HCT116 (cell line): ENCODE data around the gene OLFML2B. TPM values are rescaled to one million over a fixed set of nuclear protein-coding genes. Genes with fewer than 3 reads are reported as not detected.
"Not testable (repeated sequence)": the region's sequence is repeated elsewhere in the genome, so short reads cannot be mapped to it uniquely, and the experiment has no call there.

ENCODE experiments used
- ATAC-seq: fragments of 200-7000 bp; cut with Tn5 transposase; 2 replicates; pipeline ENCODE4 v1.9.1; 2020; ENCODE audit warnings: mild to moderate bottlenecking, moderate library complexity
- BruUV-seq: library from RNA; stranded (reverse); fragments of 400-500 nt; replicated peaks from 2 replicates; lab custom pipeline; 2021; lab: Mats Ljungman, UMichigan
- CTCF ChIA-PET: fragments of 300-600 bp; sonication (Branson Sonifier 250); formaldehyde crosslinking; loops from one replicate; lab custom pipeline; 2021; ENCODE audit warnings: antibody characterized with exemption; lab: Charles Lee
- POLR2A ChIA-PET: fragments of 300-600, 350-600 bp; sonication (Branson Sonifier 250); formaldehyde crosslinking; loops from one replicate; lab custom pipeline; 2021; ENCODE audit warnings: antibody characterized with exemption; lab: Charles Lee
- RAD21 ChIA-PET, 2 experiments: fragments of 300-600 bp; sonication (Branson Sonifier 250); formaldehyde crosslinking; loops; one replicate each; lab custom pipeline; 2023; ENCODE audit warnings: low total read pairs in 2 of 2; ENCODE audit not compliant: uncharacterized antibody in 2 of 2, unreplicated experiment in 2 of 2, low non-redundant PET in 1 of 2; lab: Charles Lee
- DNase-seq: peaks from one replicate; pipeline ENCODE4 v3.0.0-alpha.2; 2010; ENCODE audit warnings: low read depth, low spot score
- H2AFZ ChIP-seq: fragments of 200-600 bp; shearing (Covaris generic), sonication (generic); 2 replicates; pipeline ENCODE4 v1.6.1; 2017; ENCODE audit warnings: low read depth, mixed run types, mixed read lengths, antibody characterized with exemption, low read length; ENCODE audit not compliant: poor library complexity, severe bottlenecking
- H3K27ac ChIP-seq: 2 replicates; pipeline ENCODE4 v1.5.1; 2012; ENCODE audit warnings: low read depth, low read length
- H3K27me3 ChIP-seq: fragments of 200-600 bp; sonication (generic); 2 replicates; pipeline ENCODE4 v1.6.1; 2016; ENCODE audit warnings: mixed run types, low read length, mixed read lengths; ENCODE audit not compliant: insufficient read depth
- H3K36me3 ChIP-seq, 2 experiments: fragments of 200-500 bp in 1 of 2; fragments of 200-600 bp in 1 of 2; sonication (Bioruptor generic) in 1 of 2; sonication (generic) in 1 of 2; 2 replicates each; pipeline versions ENCODE4 v1.5.1 to v1.6.1; 2014 to 2016; ENCODE audit warnings: low read length in 2 of 2, inconsistent platforms in 1 of 2, mixed read lengths in 1 of 2, mixed run types in 1 of 2; ENCODE audit not compliant: insufficient read depth in 2 of 2, control insufficient read depth in 1 of 2
- H3K4me1 ChIP-seq, 2 experiments: fragments of 200-600 bp in 1 of 2; sonication (generic) in 1 of 2; 2 replicates each; pipeline versions ENCODE4 v1.5.1 to v1.6.1; 2012 to 2017; ENCODE audit warnings: low read length in 2 of 2, inconsistent platforms in 1 of 2, mild to moderate bottlenecking in 1 of 2, mixed read lengths in 1 of 2, mixed run types in 1 of 2, moderate library complexity in 1 of 2; ENCODE audit not compliant: insufficient read depth in 2 of 2, control insufficient read depth in 1 of 2
- H3K4me2 ChIP-seq: fragments of 200-600 bp; sonication (generic); 2 replicates; pipeline ENCODE4 v1.6.1; 2017; ENCODE audit warnings: mixed run types, low read length, mixed read lengths
- H3K4me3 ChIP-seq, 2 experiments: fragments of 200-600 bp in 1 of 2; sonication (generic) in 1 of 2; replicated peaks in 1 of 2; 2 replicates each; pipeline ENCODE4 v1.5.1; 2011 to 2016; ENCODE audit warnings: low read length in 2 of 2, control low read depth in 1 of 2, low read depth in 1 of 2, mild to moderate bottlenecking in 1 of 2, mixed read lengths in 1 of 2, mixed run types in 1 of 2
- H3K79me2 ChIP-seq: fragments of 200-600 bp; sonication (generic); 2 replicates; pipeline ENCODE4 v1.6.1; 2017; ENCODE audit warnings: mild to moderate bottlenecking, mixed run types, low read length, moderate library complexity, mixed read lengths; ENCODE audit not compliant: insufficient read depth
- H3K9ac ChIP-seq: fragments of 200-600 bp; sonication (generic); 2 replicates; pipeline ENCODE4 v1.6.1; 2016; ENCODE audit warnings: low read length, mixed read lengths
- H3K9me2 ChIP-seq: fragments of 200-600 bp; sonication (generic), shearing (Covaris generic); 2 replicates; pipeline ENCODE4 v1.6.1; 2017; ENCODE audit warnings: mixed run types, mild to moderate bottlenecking, moderate library complexity; ENCODE audit not compliant: insufficient read depth
- H3K9me3 ChIP-seq, 2 experiments: fragments of 200-500 bp in 1 of 2; fragments of 200-600 bp in 1 of 2; sonication (Bioruptor generic) in 1 of 2; sonication (generic) in 1 of 2; 2 replicates each; pipeline ENCODE4 v1.6.1; 2014 to 2017; ENCODE audit warnings: low read length in 2 of 2, mixed read lengths in 2 of 2, inconsistent platforms in 1 of 2, low read depth in 1 of 2, mild to moderate bottlenecking in 1 of 2, mixed run types in 1 of 2, moderate library complexity in 1 of 2; ENCODE audit not compliant: control insufficient read depth in 1 of 2, insufficient read depth in 1 of 2
- H4K20me1 ChIP-seq: fragments of 200-600 bp; sonication (generic), shearing (Covaris generic); 2 replicates; pipeline ENCODE4 v1.6.1; 2017; ENCODE audit warnings: mixed run types, mild to moderate bottlenecking, moderate library complexity; ENCODE audit not compliant: insufficient read depth
- ATF3 ChIP-seq: IDR thresholded peaks from 2 replicates; pipeline ENCODE4 v1.6.1; 2012
- CBX3 ChIP-seq: IDR thresholded peaks from 2 replicates; pipeline ENCODE4 v1.6.1; 2012; ENCODE audit warnings: low read depth
- CEBPB ChIP-seq: IDR thresholded peaks from 2 replicates; pipeline ENCODE4 v1.6.1; 2012; ENCODE audit warnings: low read depth
- CTCF ChIP-seq, 3 experiments: fragments of 200-600 bp in 1 of 3; sonication (generic) in 1 of 3; IDR thresholded peaks in 2 of 3; conservative IDR thresholded peaks in 1 of 3; 2 replicates each; pipeline ENCODE4 v1.5.1; 2012 to 2017; ENCODE audit warnings: low read depth in 2 of 3, low read length in 2 of 3, antibody characterized with exemption in 1 of 3, borderline replicate concordance in 1 of 3, control low read depth in 1 of 3, mild to moderate bottlenecking in 1 of 3, mixed read lengths in 1 of 3, mixed run types in 1 of 3, moderate library complexity in 1 of 3; ENCODE audit not compliant: insufficient read depth in 1 of 3
- EGR1 ChIP-seq: IDR thresholded peaks from 2 replicates; pipeline ENCODE4 v1.6.1; 2012; ENCODE audit warnings: low read depth
- ELF1 ChIP-seq: IDR thresholded peaks from 2 replicates; pipeline ENCODE4 v1.6.1; 2012; ENCODE audit warnings: low read depth, borderline replicate concordance
- EZH2 ChIP-seq: fragments of 200-600 bp; sonication (generic); IDR thresholded peaks from 2 replicates; pipeline ENCODE4 v1.6.1; 2017; ENCODE audit warnings: antibody characterized with exemption, mixed run types
- EZH2phosphoT487 ChIP-seq: fragments of 200-600 bp; IDR thresholded peaks from 2 replicates; pipeline ENCODE4 v1.6.1; 2018; ENCODE audit warnings: antibody characterized with exemption, borderline replicate concordance
- FOSL1 ChIP-seq: IDR thresholded peaks from 2 replicates; pipeline ENCODE4 v1.6.1; 2012; ENCODE audit warnings: low read depth
- JUND ChIP-seq: IDR thresholded peaks from 2 replicates; pipeline ENCODE4 v1.6.1; 2012
- MAX ChIP-seq: IDR thresholded peaks from 2 replicates; pipeline ENCODE4 v1.6.1; 2012
- POLR2A ChIP-seq: IDR thresholded peaks from 2 replicates; pipeline ENCODE4 v1.7.0; 2011; ENCODE audit warnings: borderline replicate concordance; ENCODE audit not compliant: insufficient read depth, insufficient read length; ENCODE audit errors: extremely low read depth
- POLR2AphosphoS5 ChIP-seq: IDR thresholded peaks from 2 replicates; pipeline ENCODE4 v1.6.1; 2011; ENCODE audit warnings: mild to moderate bottlenecking, low read depth, low read length, moderate library complexity
- RAD21 ChIP-seq: IDR thresholded peaks from 2 replicates; pipeline ENCODE4 v1.6.1; 2012; ENCODE audit warnings: low read depth, mild to moderate bottlenecking
- REST ChIP-seq: IDR thresholded peaks from 2 replicates; pipeline ENCODE4 v1.6.1; 2012; ENCODE audit warnings: low read depth
- SIN3A ChIP-seq: IDR thresholded peaks from 2 replicates; pipeline ENCODE4 v1.6.1; 2012; ENCODE audit warnings: low read depth
- SP1 ChIP-seq: IDR thresholded peaks from 2 replicates; pipeline ENCODE4 v1.6.1; 2012; ENCODE audit warnings: low read depth
- SRF ChIP-seq: IDR thresholded peaks from 2 replicates; pipeline ENCODE4 v1.6.1; 2012; ENCODE audit warnings: low read depth
- TCF7L2 ChIP-seq: IDR thresholded peaks from 2 replicates; pipeline ENCODE4 v1.7.0; 2011; ENCODE audit warnings: borderline replicate concordance, inconsistent platforms; ENCODE audit not compliant: insufficient read depth, insufficient read length; ENCODE audit errors: extremely low read depth
- ZNF274 ChIP-seq: fragments of 200-500 bp; sonication (Bioruptor generic); IDR thresholded peaks from 2 replicates; pipeline ENCODE4 v1.6.1; 2014; ENCODE audit warnings: mild to moderate bottlenecking, low read depth, low read length, inconsistent platforms
- intact Hi-C: fragments of 100-400 bp; cut with micrococcal nuclease; formaldehyde crosslinking; loops from 2 replicates; pipeline ENCODE4 v1.10.0; 2022
- total RNA-seq: library from RNA; stranded (reverse); gene quantifications from one replicate; pipeline ENCODE4 v1.2.1, GENCODE V29; 2021; ENCODE audit not compliant: unreplicated experiment

The OLFML2B gene
- total RNA-seq, 1 experiment from 2014 or later, result 1.3 TPM

GRCh38 chr1:162067466-162067865 is 43.8 kb upstream of the OLFML2B start:
- no peaks in the 10 kb centered on the region for H3K9me2 ChIP-seq
- ChIA-PET RAD21 (no interaction called here), CTCF (no interaction called here), POLR2A (no interaction called here)
- H3K4me1 ChIP-seq, result peaks cover 29 to 32% of the 10 kb centered on the region in 2 experiments; a peak in 3 of 4 replicates
- TF ChIP-seq TCF7L2 (no peak), ATF3 (no peak), SRF (no peak), REST (no peak), FOSL1 (no peak), ZNF274 (no peak), JUND (no peak), EGR1 (no peak), ELF1 (no peak), CTCF (IDR thresholded peaks at IDR 0.05 in 2 of 3, conservative IDR thresholded peaks at IDR 0.05 in 1 of 3; ENCODE audit: borderline replicate concordance in 1 of 3, insufficient read depth in 1 of 3, low read depth in 2 of 3, low read length in 2 of 3) (no peak), EZH2 (no peak), POLR2A (no peak), EZH2phosphoT487 (no peak), MAX (no peak), CEBPB (no peak), POLR2AphosphoS5 (no peak), SIN3A (no peak), RAD21 (no peak), CBX3 (no peak), SP1 (no peak)
- H3K9ac ChIP-seq, result no peak overlapping the region
- no peaks in the 10 kb centered on the region for H3K9me3 ChIP-seq
- no peaks in the 10 kb centered on the region for H4K20me1 ChIP-seq
- no peaks in the 10 kb centered on the region for H3K79me2 ChIP-seq
- H3K4me2 ChIP-seq, result no peak overlapping the region
- H2AFZ ChIP-seq, result no peak overlapping the region
- no peaks in the 10 kb centered on the region for H3K36me3 ChIP-seq
- DNase-seq (no peak), ATAC-seq (no peak)
- peaks cover 21% of the 10 kb centered on the region; the same call in 1 of the 2 replicates for H3K27me3 ChIP-seq
- intact Hi-C loops, result no loop called here
- H3K4me3 ChIP-seq, result no peak overlapping the region
- no peak overlapping the region for H3K27ac ChIP-seq
- BruUV-seq, result no TSS peak

- H3K4me3 ChIP-seq, H2AFZ ChIP-seq, H3K9me2 ChIP-seq, H3K27ac ChIP-seq, BruUV-seq, RAD21 ChIA-PET, H3K4me2 ChIP-seq, intact Hi-C loops, H3K36me3 ChIP-seq, H3K9ac ChIP-seq, H3K9me3 ChIP-seq, ATAC-seq, POLR2A ChIA-PET, H4K20me1 ChIP-seq, H3K79me2 ChIP-seq, CTCF ChIA-PET, DNase-seq: not testable (repeated sequence)
- Histone ChIP-seq H3K4me1 (peaks cover 26 to 32% of the 10 kb centered on the region in 2 experiments; a peak in 3 of 4 replicates), H3K27me3 (peaks cover 14% of the 10 kb centered on the region; the same call in 1 of the 2 replicates)
These were observed 43.2 kb upstream of the OLFML2B start for GRCh38 chr1:162066836-162067235.
